Mesendoderm (in vitro differentiated cells): ENCODE results near the gene CSK.

Experiments
- DNase-seq: peaks from one replicate; pipeline ENCODE4 v3.0.0; 2013
- H2AK5ac ChIP-seq: 2 replicates; pipeline ENCODE4 v1.6.1; 2013; ENCODE audit warnings: low read length, inconsistent platforms
- H2BK120ac ChIP-seq: 2 replicates; pipeline ENCODE4 v1.6.1; 2013; ENCODE audit warnings: low read depth, mild to moderate bottlenecking, low read length, moderate library complexity, mixed read lengths
- H2BK15ac ChIP-seq: replicated peaks from 2 replicates; pipeline ENCODE4 v1.6.1; 2013; ENCODE audit warnings: low read depth, mild to moderate bottlenecking, moderate library complexity
- H2BK5ac ChIP-seq: 2 replicates; pipeline ENCODE4 v1.6.1; 2013; ENCODE audit warnings: low read length, inconsistent platforms
- H3K18ac ChIP-seq: 2 replicates; pipeline ENCODE4 v1.6.1; 2013; ENCODE audit warnings: mild to moderate bottlenecking, low read length, mixed read lengths
- H3K23ac ChIP-seq: one replicate; pipeline ENCODE4 v1.6.1; 2013; ENCODE audit warnings: low read length
- H3K27ac ChIP-seq: 2 replicates; pipeline ENCODE4 v1.5.1; 2013; ENCODE audit warnings: low read depth, mild to moderate bottlenecking, inconsistent platforms, low read length, moderate library complexity
- H3K27me3 ChIP-seq: 2 replicates; pipeline ENCODE4 v1.6.1; 2013; ENCODE audit warnings: low read length, control low read depth, mild to moderate bottlenecking, inconsistent platforms; ENCODE audit not compliant: insufficient read depth, poor library complexity
- H3K36me3 ChIP-seq: 2 replicates; pipeline ENCODE4 v1.6.1; 2013; ENCODE audit warnings: low read length, inconsistent platforms; ENCODE audit not compliant: control insufficient read depth, insufficient read depth
- H3K4ac ChIP-seq: one replicate; pipeline ENCODE4 v1.6.1; 2013; ENCODE audit warnings: low read depth, mild to moderate bottlenecking, low read length, moderate library complexity
- H3K4me1 ChIP-seq: 2 replicates; pipeline ENCODE4 v1.6.1; 2013; ENCODE audit warnings: low read depth, low read length, inconsistent platforms; ENCODE audit not compliant: control insufficient read depth
- H3K4me2 ChIP-seq: 2 replicates; pipeline ENCODE4 v1.6.1; 2013; ENCODE audit warnings: low read length
- H3K4me3 ChIP-seq: 2 replicates; pipeline ENCODE4 v1.5.1; 2013; ENCODE audit warnings: mild to moderate bottlenecking, low read length
- H3K56ac ChIP-seq: one replicate; pipeline ENCODE4 v1.6.1; 2013; ENCODE audit warnings: low read length
- H3K79me1 ChIP-seq: 2 replicates; pipeline ENCODE4 v1.6.1; 2013; ENCODE audit warnings: low read length, inconsistent platforms
- H3K79me2 ChIP-seq: 2 replicates; pipeline ENCODE4 v1.6.1; 2013; ENCODE audit warnings: mild to moderate bottlenecking, low read length; ENCODE audit not compliant: control insufficient read depth, insufficient read depth
- H3K9ac ChIP-seq: 2 replicates; pipeline ENCODE4 v1.6.1; 2013; ENCODE audit warnings: low read length, inconsistent platforms
- H4K5ac ChIP-seq: one replicate; pipeline ENCODE4 v1.6.1; 2013; ENCODE audit warnings: low read length
- H4K8ac ChIP-seq: one replicate; pipeline ENCODE4 v1.6.1; 2013; ENCODE audit warnings: low read depth, mild to moderate bottlenecking, control low read depth, low read length, moderate library complexity
- WGBS: extraction: QIAGEN DNeasy Blood & Tissue Kit; methylation state at CpG from one replicate; pipeline ENCODE4 v1.1.7; 2013; ENCODE audit warnings: low lambda C conversion rate, missing lambda C conversion rate; ENCODE audit not compliant: insufficient coverage; ENCODE audit errors: extremely low coverage; 5-methylcytosine and 5-hydroxymethylcytosine counted together

Gene CSK

GRCh38 chr15:74767167-74768098 lies 14.4 kb upstream of the CSK start:
- Histone ChIP-seq H3K4ac (no peak overlapping the region), H3K27ac (no peak overlapping the region), H3K23ac (no peak overlapping the region), H3K9ac (no peak overlapping the region), H3K4me1 (no peaks in the 10 kb centered on the region), H3K56ac (no peak overlapping the region), H2BK5ac (no peak overlapping the region), H3K4me2 (no peak overlapping the region), H3K4me3 (no peak overlapping the region), H2BK15ac (no peak overlapping the region), H2AK5ac (no peak overlapping the region), H3K18ac (no peak overlapping the region), H3K27me3 (no peaks in the 10 kb centered on the region), H4K5ac (no peak overlapping the region), H2BK120ac (no peak overlapping the region), H4K8ac (no peak overlapping the region), H3K79me1 (no peaks in the 10 kb centered on the region), H3K79me2 (no peaks in the 10 kb centered on the region), H3K36me3 (no peaks in the 10 kb centered on the region)
- DNase-seq = no peak
- WGBS = no CpG with 5 or more reads among the region's 14 CpGs

GRCh38 chr15:74768099-74768770 lies 13.6 kb upstream of the CSK start:
- no peak overlapping the region for H3K18ac ChIP-seq
- H4K5ac ChIP-seq = no peak overlapping the region
- WGBS = no CpG with 5 or more reads among the region's 15 CpGs
- no peaks in the 10 kb centered on the region for H3K36me3 ChIP-seq
- no peak overlapping the region for H3K23ac ChIP-seq
- no peak overlapping the region for H2BK120ac ChIP-seq
- no peak overlapping the region for H3K27ac ChIP-seq
- no peaks in the 10 kb centered on the region for H3K79me2 ChIP-seq
- H3K4me1 ChIP-seq = no peaks in the 10 kb centered on the region
- no peak overlapping the region for H3K9ac ChIP-seq
- no peaks in the 10 kb centered on the region for H3K79me1 ChIP-seq
- DNase-seq = no peak
- no peak overlapping the region for H2BK5ac ChIP-seq
- H3K27me3 ChIP-seq = no peaks in the 10 kb centered on the region
- no peak overlapping the region for H2AK5ac ChIP-seq
- no peak overlapping the region for H4K8ac ChIP-seq
- no peak overlapping the region for H2BK15ac ChIP-seq
- H3K56ac ChIP-seq = no peak overlapping the region
- no peak overlapping the region for H3K4ac ChIP-seq
- H3K4me2 ChIP-seq = peak overlapping the region; percentile 40
- no peak overlapping the region for H3K4me3 ChIP-seq

- Histone ChIP-seq H3K56ac (no peak overlapping the region), H3K18ac (no peak overlapping the region), H3K23ac (no peak overlapping the region), H3K79me2 (no peaks in the 10 kb centered on the region), H2AK5ac (no peak overlapping the region), H3K4me2 (peak overlapping the region; percentile 40), H4K5ac (no peak overlapping the region), H3K36me3 (no peaks in the 10 kb centered on the region), H2BK120ac (no peak overlapping the region), H3K27me3 (no peaks in the 10 kb centered on the region), H3K27ac (no peak overlapping the region), H3K9ac (no peak overlapping the region), H2BK5ac (no peak overlapping the region), H2BK15ac (no peak overlapping the region), H3K4ac (no peak overlapping the region), H3K79me1 (no peaks in the 10 kb centered on the region), H3K4me1 (peaks cover 5% of the 10 kb centered on the region), H3K4me3 (no peak overlapping the region), H4K8ac (no peak overlapping the region)
- DNase-seq = peak; percentile 77
- WGBS = no CpG with 5 or more reads among the region's 9 CpGs
These were observed 13.0 kb upstream of the CSK start for GRCh38 chr15:74768771-74769342.

DNA sequence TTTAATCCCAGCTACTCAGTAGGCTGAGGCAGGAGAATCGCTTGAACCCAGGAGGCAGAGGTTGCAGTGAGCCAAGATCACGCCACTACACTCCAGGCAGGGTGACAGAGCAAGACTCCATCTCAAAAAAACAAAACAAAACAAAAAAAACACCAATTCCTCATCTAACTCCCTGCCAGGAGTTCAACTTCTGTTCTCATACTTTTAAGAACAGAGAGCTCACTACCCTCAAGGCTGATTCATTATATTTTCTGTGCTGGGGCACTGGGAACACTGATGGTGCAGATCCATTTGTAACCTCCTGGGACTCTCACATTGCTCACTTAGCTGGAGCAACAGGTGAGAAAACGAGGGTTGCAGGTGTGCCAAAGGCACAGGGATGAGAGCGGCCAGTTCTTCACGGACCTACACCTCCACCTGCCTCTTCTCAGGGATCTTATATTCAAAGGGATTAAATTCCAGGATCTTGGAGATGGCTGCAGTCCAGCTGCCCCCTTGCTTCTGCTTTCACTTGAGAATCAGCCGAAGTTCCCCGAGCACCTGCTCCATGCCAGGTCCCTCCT lies 12.3 kb upstream of the CSK start:
- Histone ChIP-seq H3K27me3 (no peaks in the 10 kb centered on the region), H2BK120ac (no peak overlapping the region), H3K18ac (no peak overlapping the region), H3K4me2 (no peak overlapping the region), H2AK5ac (no peak overlapping the region), H3K27ac (no peak overlapping the region), H4K8ac (no peak overlapping the region), H3K4me1 (peaks cover 7% of the 10 kb centered on the region), H3K4ac (no peak overlapping the region), H3K9ac (no peak overlapping the region), H3K4me3 (no peak overlapping the region), H3K36me3 (no peaks in the 10 kb centered on the region), H2BK15ac (no peak overlapping the region), H3K79me1 (no peaks in the 10 kb centered on the region), H3K23ac (no peak overlapping the region), H3K56ac (no peak overlapping the region), H2BK5ac (no peak overlapping the region), H3K79me2 (no peaks in the 10 kb centered on the region), H4K5ac (no peak overlapping the region)
- no CpG with 5 or more reads among the region's 7 CpGs for WGBS
- no peak for DNase-seq

DNA sequence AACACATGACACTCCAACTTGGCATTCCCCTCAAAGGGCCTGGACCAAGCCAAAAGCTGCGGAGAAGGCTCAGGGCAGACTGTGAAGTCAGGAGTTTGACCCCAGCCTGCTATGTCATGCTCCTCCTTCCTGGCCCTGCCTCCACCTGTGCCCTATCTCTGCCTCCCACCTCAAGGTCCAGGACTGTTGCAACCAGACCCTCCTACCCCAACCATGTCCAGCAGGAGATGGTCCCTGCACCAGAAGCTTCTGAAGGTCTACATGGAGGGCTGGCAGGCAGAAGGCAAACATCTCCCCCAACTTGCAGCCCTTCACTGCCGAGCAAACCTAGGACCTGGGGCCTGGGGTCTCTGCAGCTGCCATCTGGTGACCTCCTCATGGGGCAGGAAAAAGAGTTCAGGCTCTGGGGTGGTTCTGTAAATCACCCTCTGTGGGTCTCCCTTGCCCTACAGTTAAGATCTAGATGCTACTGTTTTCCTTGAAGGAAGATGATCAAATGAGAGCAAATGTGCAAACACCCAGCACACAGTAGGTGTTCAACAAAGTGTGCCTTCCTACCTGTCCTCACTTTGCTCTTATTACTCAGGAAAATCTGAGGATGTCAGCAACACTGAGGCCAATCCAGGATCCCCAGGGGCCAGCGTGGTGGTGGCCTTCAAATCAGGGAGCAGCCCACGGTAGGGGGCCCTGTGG lies 11.5 kb upstream of the CSK start:
- no peak overlapping the region for H3K27ac ChIP-seq
- no peak overlapping the region for H3K23ac ChIP-seq
- no peak overlapping the region for H3K56ac ChIP-seq
- no CpG with 5 or more reads among the region's 4 CpGs for WGBS
- no peak overlapping the region for H3K9ac ChIP-seq
- no peak overlapping the region for H2AK5ac ChIP-seq
- H3K36me3 ChIP-seq = no peaks in the 10 kb centered on the region
- H3K27me3 ChIP-seq = no peaks in the 10 kb centered on the region
- H2BK120ac ChIP-seq = no peak overlapping the region
- no peak overlapping the region for H3K4me3 ChIP-seq
- no peak overlapping the region for H2BK15ac ChIP-seq
- H4K8ac ChIP-seq = no peak overlapping the region
- H3K4me1 ChIP-seq = peaks cover 7% of the 10 kb centered on the region
- no peak overlapping the region for H3K18ac ChIP-seq
- H3K4me2 ChIP-seq = no peak overlapping the region
- H2BK5ac ChIP-seq = no peak overlapping the region
- no peak overlapping the region for H4K5ac ChIP-seq
- DNase-seq = no peak
- H3K79me1 ChIP-seq = no peaks in the 10 kb centered on the region
- H3K4ac ChIP-seq = no peak overlapping the region
- no peaks in the 10 kb centered on the region for H3K79me2 ChIP-seq
